ENCODE measurements around the gene MCRIP1. TPM values are rescaled to one million over a fixed set of nuclear protein-coding genes. Genes with fewer than 3 reads are reported as not detected.

Gene MCRIP1
- total and polyA plus RNA-seq, 2 of the 13 experiments (the other 11 are each of a cell fraction or from before 2014, with no cell fraction given) = 79.7 to 84.9 TPM

- TF ChIP-seq, protein P1, sequence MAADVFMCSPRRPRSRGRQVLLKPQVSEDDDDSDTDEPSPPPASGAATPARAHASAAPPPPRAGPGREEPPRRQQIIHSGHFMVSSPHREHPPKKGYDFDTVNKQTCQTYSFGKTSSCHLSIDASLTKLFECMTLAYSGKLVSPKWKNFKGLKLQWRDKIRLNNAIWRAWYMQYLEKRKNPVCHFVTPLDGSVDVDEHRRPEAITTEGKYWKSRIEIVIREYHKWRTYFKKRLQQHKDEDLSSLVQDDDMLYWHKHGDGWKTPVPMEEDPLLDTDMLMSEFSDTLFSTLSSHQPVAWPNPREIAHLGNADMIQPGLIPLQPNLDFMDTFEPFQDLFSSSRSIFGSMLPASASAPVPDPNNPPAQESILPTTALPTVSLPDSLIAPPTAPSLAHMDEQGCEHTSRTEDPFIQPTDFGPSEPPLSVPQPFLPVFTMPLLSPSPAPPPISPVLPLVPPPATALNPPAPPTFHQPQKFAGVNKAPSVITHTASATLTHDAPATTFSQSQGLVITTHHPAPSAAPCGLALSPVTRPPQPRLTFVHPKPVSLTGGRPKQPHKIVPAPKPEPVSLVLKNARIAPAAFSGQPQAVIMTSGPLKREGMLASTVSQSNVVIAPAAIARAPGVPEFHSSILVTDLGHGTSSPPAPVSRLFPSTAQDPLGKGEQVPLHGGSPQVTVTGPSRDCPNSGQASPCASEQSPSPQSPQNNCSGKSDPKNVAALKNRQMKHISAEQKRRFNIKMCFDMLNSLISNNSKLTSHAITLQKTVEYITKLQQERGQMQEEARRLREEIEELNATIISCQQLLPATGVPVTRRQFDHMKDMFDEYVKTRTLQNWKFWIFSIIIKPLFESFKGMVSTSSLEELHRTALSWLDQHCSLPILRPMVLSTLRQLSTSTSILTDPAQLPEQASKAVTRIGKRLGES (CRISPR knock-in tag; IDR thresholded peaks at IDR 0.05; ENCODE audit: borderline replicate concordance) = peak; percentile 63; the same call in 1 of the 2 replicates
- TF ChIP-seq ZSCAN30 (CRISPR knock-in tag; IDR thresholded peaks at IDR 0.05) (no peak), PAWR (CRISPR knock-in tag; IDR thresholded peaks at IDR 0.05; ENCODE audit: borderline replicate concordance) (0 out of 2 replicates have a peak, but pooled peaks have one; percentile 65), SIX1 (CRISPR knock-in tag; IDR thresholded peaks at IDR 0.05; ENCODE audit: borderline replicate concordance) (no peak), CBX1 (IDR thresholded peaks at IDR 0.05; ENCODE audit: low read depth) (no peak), XBP1 (CRISPR knock-in tag; IDR thresholded peaks at IDR 0.05) (no peak), SRY (CRISPR knock-in tag; IDR thresholded peaks at IDR 0.05) (no peak; the same call in 1 of the 2 replicates), ZNF747 (CRISPR knock-in tag; IDR thresholded peaks at IDR 0.05; ENCODE audit: borderline replicate concordance) (peak; percentile 52; the same call in 1 of the 2 replicates), FIP1L1 (IDR thresholded peaks at IDR 0.05; ENCODE audit: borderline replicate concordance, insufficient read depth, low read depth, low read length) (peak; percentile 87), SP1 (IDR thresholded peaks at IDR 0.05) (no peak), SP1 (CRISPR knock-in tag; IDR thresholded peaks at IDR 0.05) (no peak), KMT2B (CRISPR knock-in tag; IDR thresholded peaks at IDR 0.05) (no peak), ZBTB2 (CRISPR knock-in tag; IDR thresholded peaks at IDR 0.05; ENCODE audit: low read depth) (no peak), MIXL1 (CRISPR knock-in tag; IDR thresholded peaks at IDR 0.05) (peak; percentile 9; the same call in 1 of the 2 replicates), NR2C2 (CRISPR knock-in tag; IDR thresholded peaks at IDR 0.05; ENCODE audit: borderline replicate concordance) (peak; percentile 47; the same call in 1 of the 2 replicates), ZNF234 (CRISPR knock-in tag; conservative IDR thresholded peaks at IDR 0.05) (no peak), ZNF232 (CRISPR knock-in tag; IDR thresholded peaks at IDR 0.05; ENCODE audit: borderline replicate concordance) (peak; percentile 29; the same call in 1 of the 2 replicates), GATAD2A (CRISPR knock-in tag; IDR thresholded peaks at IDR 0.05) (no peak), ONECUT2 (CRISPR knock-in tag; IDR thresholded peaks at IDR 0.05) (no peak; the same call in 1 of the 2 replicates), TBX3 (IDR thresholded peaks at IDR 0.05; ENCODE audit: borderline replicate concordance) (no peak), HOXA5 (CRISPR knock-in tag; IDR thresholded peaks at IDR 0.05) (peak; percentile 6; the same call in 1 of the 2 replicates), HMGXB3 (CRISPR knock-in tag; IDR thresholded peaks at IDR 0.05; ENCODE audit: borderline replicate concordance) (no peak)
Observed at GRCh38 chr17:81867170-81867990, 34.3 kb upstream of the MCRIP1 start (continued).
